ENCODE data around the gene GALNT9.
"Not testable (repeated sequence)": the region's sequence is repeated elsewhere in the genome, so short reads cannot be mapped to it uniquely, and the experiment has no call there.

- TF ChIP-seq CTCF (IDR thresholded peaks at IDR 0.05; ENCODE audit: borderline replicate concordance, extremely low read depth, low read length, poor library complexity, severe bottlenecking); EZH2 (IDR thresholded peaks at IDR 0.05; ENCODE audit: borderline replicate concordance, low read depth, low read length, severe bottlenecking): not testable (repeated sequence)
Observed at GRCh38 chr12:132303853-132304373, 25.5 kb downstream of the GALNT9 start.

All from DND-41 (cell line).